HG03558 (cell line): ENCODE data around the gene PPP1R7.

Experiments
- ATAC-seq: cut with Tn5 transposase; IDR thresholded peaks from one replicate; pipeline ENCODE4 v1.9.1; 2021; ENCODE audit warnings: moderate number of reproducible peaks; ENCODE audit not compliant: unreplicated experiment; ENCODE audit errors: extremely low read depth

The PPP1R7 gene

GRCh38 chr2:241203218-241204009 lies 53.1 kb downstream of the PPP1R7 start:
- ATAC-seq = no peak

GRCh38 chr2:241204010-241204384 lies 53.7 kb downstream of the PPP1R7 start:
- ATAC-seq = no peak

DNA sequence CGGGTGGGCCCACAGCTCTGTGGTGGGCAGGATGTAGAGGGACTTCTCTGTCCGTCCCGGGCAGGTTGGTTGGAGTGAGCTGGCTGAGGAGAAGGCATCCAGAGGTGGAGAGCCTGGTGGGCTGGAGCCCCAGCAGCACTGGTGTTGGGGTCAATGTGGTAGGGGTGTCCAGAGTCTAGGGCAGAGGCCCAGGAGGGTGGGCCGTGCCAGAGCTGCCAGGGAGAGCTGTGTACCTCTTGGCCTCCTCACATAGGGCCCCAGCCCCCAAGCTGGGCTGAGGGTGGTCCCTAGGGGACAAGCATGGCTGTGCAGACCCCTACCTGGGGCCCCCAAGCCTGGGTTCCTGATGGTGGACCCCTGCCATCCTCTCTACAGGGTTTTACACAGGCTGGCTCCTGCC lies 54.2 kb downstream of the PPP1R7 start:
- no peak for ATAC-seq

GRCh38 chr2:241205086-241205485 lies 54.8 kb downstream of the PPP1R7 start:
- ATAC-seq = no peak

DNA sequence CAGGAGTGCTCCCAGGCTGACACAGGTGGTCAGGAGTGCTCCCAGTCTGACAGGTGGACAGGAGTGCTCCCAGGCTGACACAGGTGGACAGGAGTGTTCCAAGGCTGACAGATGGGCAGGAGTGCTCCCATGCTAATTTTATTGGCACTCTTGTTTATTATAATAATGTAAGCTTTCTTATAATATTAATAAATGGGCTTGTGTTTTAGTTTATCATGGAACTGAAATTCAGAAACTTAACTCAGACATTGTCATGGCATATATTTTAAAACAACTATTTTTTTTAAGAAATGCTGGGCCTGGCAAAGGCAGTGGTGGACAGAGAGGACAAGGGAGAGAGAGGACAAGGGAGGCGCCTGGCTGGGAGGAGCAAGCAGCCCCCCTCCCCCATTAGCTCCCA lies 56.9 kb downstream of the PPP1R7 start:
- ATAC-seq = no peak

DNA sequence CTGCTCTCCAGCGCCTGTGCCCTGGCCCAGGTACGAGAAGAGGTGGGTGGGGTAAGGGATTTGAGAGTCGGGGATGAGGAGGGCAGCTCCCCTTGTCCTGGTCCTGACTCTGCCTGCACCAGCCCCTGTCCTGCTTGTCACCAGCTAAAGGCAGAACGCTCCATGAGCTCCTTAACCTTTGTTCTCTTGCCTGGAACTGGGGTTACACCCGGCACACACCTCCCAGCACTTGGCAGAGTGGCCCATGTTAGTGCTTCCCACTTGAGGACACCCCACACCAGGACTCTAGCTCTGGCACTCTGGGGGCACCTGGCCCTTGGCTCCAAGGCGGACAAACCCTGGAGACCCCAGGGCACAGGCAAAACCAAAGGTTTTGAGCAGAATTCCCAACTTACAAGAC lies 57.4 kb downstream of the PPP1R7 start:
- ATAC-seq = no peak

DNA sequence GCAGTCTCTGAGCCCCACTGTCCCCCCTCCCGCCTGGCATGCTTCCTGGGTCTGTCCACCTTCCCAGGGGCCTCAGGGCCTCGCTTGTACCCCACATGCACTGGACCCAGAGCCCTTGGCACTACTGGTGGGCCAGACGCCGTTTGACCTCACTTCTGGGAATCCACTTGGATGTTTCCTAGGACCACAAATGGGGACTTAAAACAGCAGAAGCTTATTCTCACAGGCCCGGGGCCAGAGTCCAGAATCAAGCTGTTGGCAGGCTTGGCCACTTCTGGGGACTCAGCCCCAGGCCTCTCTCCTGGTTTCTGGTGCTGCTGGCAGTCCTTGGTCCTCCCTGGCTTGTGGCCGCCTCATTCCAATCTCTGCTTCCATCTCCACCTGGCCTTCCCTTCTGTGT lies 57.8 kb downstream of the PPP1R7 start:
- ATAC-seq = no peak

GRCh38 chr2:241209271-241209670 lies 59.0 kb downstream of the PPP1R7 start:
- ATAC-seq = no peak

- ATAC-seq = no peak
Measured at GRCh38 chr2:241211276-241211675, 61.0 kb downstream of the PPP1R7 start.

- no peak for ATAC-seq
Measured at GRCh38 chr2:241213041-241213440, 62.8 kb downstream of the PPP1R7 start.

GRCh38 chr2:241213567-241213966 lies 63.3 kb downstream of the PPP1R7 start:
- ATAC-seq = no peak

DNA sequence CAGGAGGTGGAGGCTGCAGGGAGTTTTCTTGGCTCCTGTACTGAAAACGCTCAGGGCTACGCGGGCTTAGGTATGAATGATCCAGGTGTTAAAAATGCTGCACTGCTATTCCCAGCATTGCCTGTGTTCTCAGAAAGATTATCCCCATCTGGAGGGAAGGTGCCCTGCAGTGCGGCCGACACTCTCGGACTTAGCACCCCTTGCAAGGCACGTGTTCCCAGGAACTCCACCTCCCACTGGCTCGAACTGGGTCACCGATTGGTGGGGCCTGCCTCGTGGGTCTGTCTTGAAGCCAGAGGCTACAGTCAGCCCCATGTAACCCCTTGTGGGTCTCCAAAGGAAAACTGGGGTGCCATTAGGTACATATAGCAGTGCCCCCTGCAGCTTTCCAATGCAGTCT lies 63.9 kb downstream of the PPP1R7 start:
- no peak for ATAC-seq

DNA sequence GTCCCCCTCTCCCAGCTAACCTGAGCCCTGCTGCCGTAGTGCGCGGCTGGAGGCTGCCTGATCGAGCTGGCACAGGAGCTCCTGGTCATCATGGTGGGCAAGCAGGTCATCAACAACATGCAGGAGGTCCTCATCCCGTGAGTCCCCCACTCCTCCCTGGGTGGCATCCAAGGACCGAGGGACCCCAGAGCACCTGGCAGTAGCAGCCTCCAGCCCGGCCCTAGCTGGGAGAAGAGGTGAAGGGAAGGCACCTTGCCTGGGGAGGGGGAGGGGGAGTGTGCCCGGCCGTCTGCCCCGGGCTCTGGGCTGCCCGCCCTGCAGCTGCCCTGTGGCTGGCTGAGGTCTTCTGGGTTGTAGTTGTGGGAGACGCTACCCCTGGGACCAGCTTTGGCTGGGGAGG lies 64.5 kb downstream of the PPP1R7 start:
- no peak for ATAC-seq

GRCh38 chr2:241215421-241215820 lies 65.2 kb downstream of the PPP1R7 start:
- ATAC-seq = no peak

GRCh38 chr2:241216211-241216761 lies 66.0 kb downstream of the PPP1R7 start:
- no peak for ATAC-seq

GRCh38 chr2:241217320-241218031 lies 67.2 kb downstream of the PPP1R7 start:
- no peak for ATAC-seq

- no peak for ATAC-seq
Measured at GRCh38 chr2:241218131-241219029, 68.1 kb downstream of the PPP1R7 start.

GRCh38 chr2:241219030-241219382 lies 68.7 kb downstream of the PPP1R7 start:
- ATAC-seq = no peak

DNA sequence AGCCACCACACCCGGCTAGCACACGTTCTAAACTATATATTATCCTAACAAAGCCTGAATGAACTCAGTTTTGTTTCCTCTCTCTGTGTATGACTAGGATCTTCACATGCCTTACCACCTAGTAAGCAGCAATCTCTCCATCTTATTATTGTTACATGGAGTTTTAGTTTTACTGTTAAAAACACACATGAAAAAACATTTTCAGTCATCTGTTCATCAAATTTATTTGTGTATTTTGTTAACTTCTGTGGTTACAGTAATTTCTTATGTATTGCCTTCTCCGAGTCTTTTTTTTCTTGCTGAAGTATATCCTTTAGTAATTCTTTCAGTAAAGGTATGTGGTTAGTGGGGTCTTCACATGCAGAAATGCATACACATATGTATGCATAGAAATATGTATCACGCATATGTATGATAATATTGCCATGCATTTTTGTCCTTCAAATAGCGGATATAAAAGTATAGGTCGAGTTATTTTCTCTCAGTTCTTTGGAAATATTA lies 69.6 kb downstream of the PPP1R7 start:
- no peak for ATAC-seq

DNA sequence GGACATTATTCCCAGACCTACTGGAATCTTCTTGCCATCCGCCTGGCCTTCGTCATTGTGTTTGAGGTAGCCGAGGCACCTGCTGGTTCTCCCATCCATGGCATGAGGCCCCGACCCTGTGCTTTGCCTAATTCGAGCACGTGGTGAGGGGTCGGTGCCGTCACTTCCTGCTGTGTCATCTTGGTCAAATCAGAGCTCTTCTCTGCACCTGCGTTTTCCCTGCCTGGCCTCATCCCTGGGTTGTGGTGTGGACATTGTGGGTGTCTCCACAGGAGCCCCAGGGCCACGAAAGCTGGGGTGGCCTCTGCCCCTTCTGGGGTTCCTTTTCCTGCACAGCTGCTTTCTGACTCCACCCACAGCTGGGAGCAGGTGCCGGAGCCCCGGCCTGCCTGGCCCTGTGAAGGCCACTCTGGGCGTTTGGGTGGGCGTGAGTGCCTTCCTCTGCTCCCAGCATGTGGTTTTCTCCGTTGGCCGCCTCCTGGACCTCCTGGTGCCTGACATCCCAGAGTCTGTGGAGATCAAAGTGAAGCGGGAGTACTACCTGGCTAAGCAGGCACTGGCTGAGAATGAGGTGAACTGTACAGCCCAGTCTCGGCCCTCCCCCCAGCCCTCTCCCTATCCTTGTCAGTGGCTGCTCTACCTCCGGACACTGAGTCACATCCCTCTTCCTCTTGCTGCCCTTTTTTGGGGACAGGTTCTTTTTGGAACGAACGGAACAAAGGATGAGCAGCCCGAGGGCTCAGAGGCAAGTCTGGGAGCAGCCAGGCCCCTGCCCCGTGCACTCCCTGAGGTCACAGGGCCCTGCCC lies 73.1 kb downstream of the PPP1R7 start:
- no peak for ATAC-seq
